Right cardiac atrium (tissue), 5 donors: Measurements from ENCODE around the gene TMEM69. TPM values are rescaled to one million over a fixed set of nuclear protein-coding genes. Genes with fewer than 3 reads are reported as not detected.
"Not testable (repeated sequence)": the region's sequence is repeated elsewhere in the genome, so short reads cannot be mapped to it uniquely, and the experiment has no call there.

Experiments
- ATAC-seq, 2 donors: fragments of 200-7000 bp; cut with Tn5 transposase; one replicate each; pipeline versions ENCODE4 v1.8.0 to v1.9.1; 2020; ENCODE audit warnings: moderate library complexity in 2 of 2, mild to moderate bottlenecking in 1 of 2
- DNase-seq, 3 donors: peaks; one replicate each; pipeline ENCODE4 v3.0.0-alpha.2; 2020
- H3K27ac ChIP-seq: one replicate; pipeline ENCODE4 v1.5.1; 2013; ENCODE audit warnings: mild to moderate bottlenecking, low read length, control low read depth, moderate library complexity
- H3K27me3 ChIP-seq: one replicate; pipeline ENCODE4 v1.6.1; 2013; ENCODE audit not compliant: control insufficient read depth, insufficient read depth
- H3K4me1 ChIP-seq: one replicate; pipeline ENCODE4 v1.6.1; 2013; ENCODE audit warnings: low read length; ENCODE audit not compliant: control insufficient read depth, insufficient read depth
- H3K4me3 ChIP-seq: one replicate; pipeline ENCODE4 v1.5.1; 2013; ENCODE audit warnings: low read length, control low read depth
- H3K9me3 ChIP-seq: one replicate; pipeline ENCODE4 v1.6.1; 2013; ENCODE audit warnings: low read length; ENCODE audit not compliant: control insufficient read depth
- WGBS: extraction: QIAGEN DNeasy Blood & Tissue Kit; methylation state at CpG from one replicate; pipeline ENCODE4 v1.1.7; 2013; 5-methylcytosine and 5-hydroxymethylcytosine counted together
- intact Hi-C, 4 donors: fragments of 100-400 bp; cut with DNase I; formaldehyde crosslinking; loops; one replicate each; pipeline versions ENCODE4 v1.11.0 to v1.14.0; 2022 to 2023
- polyA plus RNA-seq: library from polyadenylated mRNA; stranded (reverse); fragments of 200-250 nt; gene quantifications from one replicate; pipeline ENCODE4 v1.2.3, GENCODE V29; 2013
- total RNA-seq, 4 donors: library from RNA; stranded (reverse); fragmentation: NEBNext Ultra II Directional; extraction: Animal tissue kit (Norgen Biotek cat#: 25700); gene quantifications; one replicate each; pipeline ENCODE4 v1.2.1, GENCODE V29; 2021
- donor health status: healthy with polysubstance abuse.
- donor health status: DM: no; HTN: yes; CAD: no.
- donor health status: DM: no; HTN: no; CAD: no.
- donor health status: DM: no; HTN: yes; CAD: no; lungs with severe emphysema.
- donor health status: DM: yes; HTN: yes; CAD: no.

TMEM69 gene
- total and polyA plus RNA-seq, 5 donors = 21.6 to 32.4 (median 24.9) TPM

GRCh38 chr1:45713711-45714110, 25.7 kb downstream of the TMEM69 start:
- no peaks in the 10 kb centered on the region for H3K9me3 ChIP-seq
- no peaks in the 10 kb centered on the region for H3K4me1 ChIP-seq
- no peak overlapping the region for H3K4me3 ChIP-seq
- H3K27ac ChIP-seq = no peak overlapping the region
- no peaks in the 10 kb centered on the region for H3K27me3 ChIP-seq
- ATAC-seq = no peak
- no peak for DNase-seq
- 90% methylated on average over 3 of the region's 3 CpGs for WGBS
- intact Hi-C loops = no loop called here

- intact Hi-C loops = no loop called here
- no peak for ATAC-seq
- 90% methylated on average over 3 of the region's 3 CpGs for WGBS
- no peak for DNase-seq
- H3K4me1 ChIP-seq = no peaks in the 10 kb centered on the region
- no peaks in the 10 kb centered on the region for H3K27me3 ChIP-seq
- no peaks in the 10 kb centered on the region for H3K9me3 ChIP-seq
- H3K4me3 ChIP-seq = no peak overlapping the region
- H3K27ac ChIP-seq = no peak overlapping the region
Measured at GRCh38 chr1:45716700-45717099, 28.7 kb downstream of the TMEM69 start.

DNA sequence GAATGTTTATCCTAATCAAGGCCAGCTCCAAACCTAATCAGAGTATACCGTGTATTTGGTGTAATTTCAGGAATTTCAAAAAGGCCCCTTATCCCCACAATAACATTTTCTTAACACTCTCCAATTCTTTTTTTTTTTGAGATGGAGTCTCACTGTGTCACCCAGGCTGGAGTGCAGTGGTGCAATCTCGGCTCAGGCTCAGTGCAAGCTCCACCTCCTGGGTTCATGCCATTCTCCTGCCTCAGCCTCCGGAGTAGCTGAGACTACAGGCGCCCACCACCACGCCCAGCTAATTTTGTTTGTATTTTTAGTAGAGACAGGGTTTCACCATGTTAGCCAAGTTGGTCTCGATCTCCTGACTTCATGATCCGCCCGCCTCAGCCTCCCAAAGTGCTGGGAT, 29.4 kb downstream of the TMEM69 start:
- H3K27me3 ChIP-seq, H3K4me3 ChIP-seq, H3K27ac ChIP-seq, H3K9me3 ChIP-seq, intact Hi-C loops, H3K4me1 ChIP-seq, ATAC-seq: not testable (repeated sequence)
- 80% methylated on average over 8 of the region's 8 CpGs for WGBS
- DNase-seq = peak in 1 of 3 donors; percentile 46

- DNase-seq (no peak), ATAC-seq (no peak)
- H3K27ac ChIP-seq = no peak overlapping the region
- H3K4me3 ChIP-seq = no peak overlapping the region
- H3K4me1 ChIP-seq = no peaks in the 10 kb centered on the region
- 100% methylated on average over 1 of the region's 1 CpG for WGBS
- H3K9me3 ChIP-seq = no peaks in the 10 kb centered on the region
- intact Hi-C loops = no loop called here
- H3K27me3 ChIP-seq = no peaks in the 10 kb centered on the region
Measured at GRCh38 chr1:45718289-45718688, 30.3 kb downstream of the TMEM69 start.

- Histone ChIP-seq H3K4me1 (no peaks in the 10 kb centered on the region), H3K27ac (no peak overlapping the region), H3K9me3 (no peaks in the 10 kb centered on the region), H3K27me3 (no peaks in the 10 kb centered on the region), H3K4me3 (no peak overlapping the region)
- no peak for ATAC-seq
- intact Hi-C loops = no loop called here
- 75% methylated on average over 1 of the region's 1 CpG for WGBS
- no peak for DNase-seq
Measured at GRCh38 chr1:45721207-45721606, 33.2 kb downstream of the TMEM69 start.

GRCh38 chr1:45722809-45723208, 34.8 kb downstream of the TMEM69 start:
- Histone ChIP-seq H3K4me1 (no peaks in the 10 kb centered on the region), H3K27ac (no peak overlapping the region), H3K27me3 (no peaks in the 10 kb centered on the region), H3K4me3 (no peak overlapping the region), H3K9me3 (no peaks in the 10 kb centered on the region)
- DNase-seq (no peak), ATAC-seq (peak; percentile 64 to 76)
- intact Hi-C loops = no loop called here
- 81% methylated on average over 3 of the region's 3 CpGs for WGBS

DNA sequence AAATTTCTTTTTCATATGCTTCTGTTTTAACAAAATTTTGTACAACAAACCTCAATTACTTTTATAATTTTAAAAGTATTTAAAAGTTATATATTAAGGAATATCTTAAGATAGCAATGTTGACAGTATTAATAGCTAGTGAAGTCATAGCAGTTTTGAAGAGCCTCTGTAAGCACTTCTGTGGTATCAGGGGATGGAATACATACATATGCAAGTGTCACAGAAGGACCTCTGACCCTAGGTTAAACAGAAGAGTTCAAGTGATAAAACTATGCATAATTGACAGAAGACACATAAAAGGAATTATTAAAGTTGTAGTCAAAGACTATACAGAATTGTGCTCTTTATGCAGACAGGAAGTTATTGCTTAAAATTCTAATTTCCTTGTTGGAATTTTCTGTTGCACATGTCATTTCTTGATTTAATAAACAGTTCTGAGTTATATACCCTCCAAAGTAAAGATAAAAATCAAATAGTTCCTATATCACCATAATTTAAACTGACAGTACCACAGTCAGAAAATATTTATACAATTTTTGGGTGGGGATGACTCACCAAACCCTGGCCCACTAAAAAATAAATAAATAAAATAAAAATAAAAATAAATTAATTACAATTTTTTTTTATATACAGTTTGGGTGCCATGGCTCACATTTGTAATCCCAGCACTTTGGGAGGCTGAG, 35.4 kb downstream of the TMEM69 start:
- no peaks in the 10 kb centered on the region for H3K9me3 ChIP-seq
- no peak for ATAC-seq
- DNase-seq = no peak
- no peak overlapping the region for H3K4me3 ChIP-seq
- no peak overlapping the region for H3K27ac ChIP-seq
- no peaks in the 10 kb centered on the region for H3K4me1 ChIP-seq
- intact Hi-C loops = no loop called here
- no peaks in the 10 kb centered on the region for H3K27me3 ChIP-seq

DNA sequence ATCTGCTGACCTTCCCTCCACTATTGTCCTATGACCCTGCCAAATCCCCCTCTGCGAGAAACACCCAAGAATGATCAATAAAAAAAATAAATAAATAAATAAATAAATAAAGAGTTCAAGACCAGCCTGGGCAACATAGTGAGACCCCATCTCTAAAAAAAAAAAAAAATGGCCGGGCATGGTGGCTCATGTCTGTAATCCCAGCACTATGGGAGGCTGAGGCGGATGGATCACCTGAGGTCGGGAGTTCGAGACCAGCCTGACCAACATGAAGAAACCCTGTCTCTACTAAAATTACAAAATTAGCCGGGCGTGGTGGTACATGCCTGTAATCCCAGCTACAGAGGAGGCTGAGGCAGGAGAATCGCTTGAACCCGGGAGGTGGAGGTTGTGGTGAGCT, 38.0 kb downstream of the TMEM69 start:
- H3K27me3 ChIP-seq, intact Hi-C loops, H3K4me1 ChIP-seq, H3K4me3 ChIP-seq, ATAC-seq, H3K9me3 ChIP-seq, H3K27ac ChIP-seq, DNase-seq: not testable (repeated sequence)
- WGBS = 99% methylated on average over 9 of the region's 9 CpGs

- Histone ChIP-seq H3K27me3 (no peaks in the 10 kb centered on the region), H3K4me3 (no peak overlapping the region), H3K9me3 (no peaks in the 10 kb centered on the region), H3K4me1 (no peaks in the 10 kb centered on the region), H3K27ac (no peak overlapping the region)
- 78% methylated on average over 3 of the region's 3 CpGs for WGBS
- intact Hi-C loops = no loop called here
- DNase-seq (no peak), ATAC-seq (no peak)
Measured at GRCh38 chr1:45730075-45730779, 42.2 kb downstream of the TMEM69 start.

GRCh38 chr1:45730780-45731319, 42.9 kb downstream of the TMEM69 start:
- intact Hi-C loops = no loop called here
- no peaks in the 10 kb centered on the region for H3K27me3 ChIP-seq
- DNase-seq = no peak
- ATAC-seq = no peak
- no peaks in the 10 kb centered on the region for H3K4me1 ChIP-seq
- 98% methylated on average over 1 of the region's 1 CpG for WGBS
- H3K9me3 ChIP-seq = no peaks in the 10 kb centered on the region
- no peak overlapping the region for H3K27ac ChIP-seq
- no peak overlapping the region for H3K4me3 ChIP-seq

- Histone ChIP-seq H3K4me3 (no peak overlapping the region), H3K27ac (no peak overlapping the region), H3K4me1 (peaks cover 1% of the 10 kb centered on the region), H3K27me3 (no peaks in the 10 kb centered on the region), H3K9me3 (no peaks in the 10 kb centered on the region)
- DNase-seq = no peak
- intact Hi-C loops = no loop called here
- ATAC-seq = no peak
- WGBS = 95% methylated on average over 4 of the region's 4 CpGs
Measured at GRCh38 chr1:45739137-45739536, 51.2 kb downstream of the TMEM69 start.
